MM.1S (cell line): ENCODE results near the gene GREB1.

Experiments
- EZH2 ChIP-seq: fragments of 300-600 bp; sonication (generic); optimal IDR thresholded peaks from 2 replicates; pipeline ENCODE3; 2017; ENCODE audit warnings: low read depth, mild to moderate bottlenecking, antibody characterized with exemption, low read length, mixed read lengths
- EZH2phosphoT487 ChIP-seq: fragments of 300-600 bp; sonication (generic); IDR thresholded peaks from 2 replicates; pipeline ENCODE4 v1.6.1; 2018; ENCODE audit warnings: antibody characterized with exemption, low read length

DNA sequence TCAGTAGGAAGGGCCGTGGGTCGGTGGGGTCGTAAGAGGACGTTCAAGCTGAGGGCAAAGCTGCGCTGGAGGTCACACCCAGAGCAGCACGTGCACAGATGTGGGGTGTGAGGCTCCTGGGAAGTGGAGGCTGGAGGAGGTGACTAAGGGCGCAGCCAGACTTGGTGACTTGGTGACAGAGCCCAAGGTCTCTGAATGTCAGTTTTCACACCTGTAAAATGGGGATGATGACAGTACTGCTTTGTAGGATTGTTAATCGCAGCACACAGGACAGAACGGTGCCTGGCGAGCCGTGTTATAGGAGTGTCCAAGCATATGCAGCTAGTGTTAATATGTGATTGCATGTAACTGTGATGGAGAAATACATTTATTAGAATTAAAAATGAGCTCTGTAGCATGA, 95.4 kb downstream of the GREB1 start:
- TF ChIP-seq EZH2: no peak
- no peak for TF ChIP-seq EZH2phosphoT487
